Pancreas (tissue), 10 donors: ENCODE data around the gene FBXO15. TPM values are rescaled to one million over a fixed set of nuclear protein-coding genes. Genes with fewer than 3 reads are reported as not detected.

Source experiments
- ATAC-seq, 4 donors: fragments of 200-7000 bp; cut with Tn5 transposase; one replicate each; pipeline versions ENCODE4 v1.8.0 to v1.9.1; 2020; ENCODE audit warnings: mild to moderate bottlenecking in 4 of 4, moderate library complexity in 4 of 4
- DNase-seq, 6 donors: peaks; one replicate each; pipeline ENCODE4 v3.0.0-alpha.2; 2020
- FAIRE-seq: peaks from 2 replicates; lab custom pipeline; 2012; peaks lifted over from hg19 to GRCh38; lab: Jason Lieb, UNC
- H3K27ac ChIP-seq, 4 donors: fragments of 200-600 bp; sonication (generic); 1 replicate in 3 of 4; 2 replicates in 1 of 4; pipeline versions ENCODE4 v1.5.0 to v1.8.0; 2020
- H3K27me3 ChIP-seq, 4 donors: fragments of 200-600 bp; one replicate each; pipeline ENCODE4 v1.8.0; 2021
- H3K36me3 ChIP-seq, 3 donors: fragments of 200-600 bp; sonication (generic) in 1 of 3; one replicate each; pipeline versions ENCODE4 v1.5.0 to v1.8.0; 2020 to 2021
- H3K4me1 ChIP-seq, 3 donors: fragments of 200-600 bp; one replicate each; pipeline ENCODE4 v1.8.0; 2021
- H3K4me3 ChIP-seq, 4 donors: fragments of 200-600 bp; sonication (generic) in 2 of 4; one replicate each; pipeline versions ENCODE4 v1.5.0 to v1.8.0; 2020 to 2021
- H3K9me3 ChIP-seq, 4 donors: fragments of 200-600 bp; one replicate each; pipeline ENCODE4 v1.8.0; 2021
- CTCF ChIP-seq, 4 donors: fragments of 200-600 bp; sonication (generic) in 3 of 4; IDR thresholded peaks; one replicate each; pipeline versions ENCODE4 v1.5.0 to v1.8.0; 2021; ENCODE audit warnings: antibody characterized with exemption in 4 of 4
- WGBS, 2 donors: extraction: QIAGEN DNeasy Blood & Tissue Kit; methylation state at CpG; one replicate each; pipeline ENCODE4 v1.1.7; 2013; 5-methylcytosine and 5-hydroxymethylcytosine counted together
- intact Hi-C, 3 donors: fragments of 100-400 bp; cut with DNase I; formaldehyde crosslinking; loops; one replicate each; pipeline versions ENCODE4 v1.11.1 to v1.14.2; 2022
- polyA plus RNA-seq, 2 donors: library from polyadenylated mRNA; stranded (reverse); fragments of 200-250 nt; gene quantifications; one replicate each; pipeline ENCODE4 v1.2.3, GENCODE V29; 2013
- total RNA-seq, 6 donors: library from RNA; stranded (reverse); fragmentation: NEBNext Ultra II Directional in 4 of 6; extraction: Animal tissue kit (Norgen Biotek cat#: 25700) in 4 of 6; gene quantifications; one replicate each; pipeline versions ENCODE4 v1.2.1 to v1.2.4, GENCODE V29; 2021 to 2023
- donor health status: healthy with polysubstance abuse.
- donor health status: DM: no; HTN: no; CAD: no; lungs with moderate emphysema.
- donor health status: DM: no; HTN: no; CAD: no.
- donor health status: control.
- donor health status: control.
- donor health status: Bipolar disorder and iron deficiency.
- donor health status: DM: yes; HTN: yes; CAD: no.
- donor health status: DM: no; HTN: no; CAD: no.
- donor health status: DM: no; HTN: no; CAD: no.
- donor health status: DM: yes; HTN: yes; CAD: no.

FBXO15 gene
- total and polyA plus RNA-seq, 8 donors = 0.37 to 7.1 (median 0.89) TPM

GRCh38 chr18:74060579-74060978 lies 87.1 kb downstream of the FBXO15 start:
- Histone ChIP-seq H3K27me3 (no peaks in the 10 kb centered on the region), H3K4me1 (peaks cover 0 to 5% (median 0%) of the 10 kb centered on the region in 3 donors), H3K36me3 (no peaks in the 10 kb centered on the region), H3K27ac (no peak overlapping the region), H3K4me3 (no peak overlapping the region), H3K9me3 (no peaks in the 10 kb centered on the region)
- no peak for TF ChIP-seq CTCF (IDR thresholded peaks at IDR 0.05)
- DNase-seq (no peak), FAIRE-seq (no peak), ATAC-seq (no peak)
- WGBS, 2 donors = 70 to 83% methylated on average over 3 of the region's 3 CpGs
- intact Hi-C loops = no loop called here

- no peak for FAIRE-seq
- intact Hi-C loops = no loop called here
- no peak for DNase-seq
- Histone ChIP-seq H3K36me3 (no peaks in the 10 kb centered on the region), H3K4me1 (peaks cover 0 to 10% (median 0%) of the 10 kb centered on the region in 3 donors), H3K27me3 (no peaks in the 10 kb centered on the region), H3K9me3 (no peaks in the 10 kb centered on the region), H3K27ac (no peak overlapping the region), H3K4me3 (no peak overlapping the region)
- 53 to 65% methylated on average over 4 of the region's 4 CpGs for WGBS, 2 donors
- ATAC-seq = no peak
- no peak for TF ChIP-seq CTCF (IDR thresholded peaks at IDR 0.05)
These were observed 96.8 kb downstream of the FBXO15 start for GRCh38 chr18:74050807-74051206.

- Histone ChIP-seq H3K36me3 (no peaks in the 10 kb centered on the region), H3K27me3 (no peaks in the 10 kb centered on the region), H3K9me3 (no peaks in the 10 kb centered on the region), H3K27ac (no peak overlapping the region), H3K4me3 (no peak overlapping the region), H3K4me1 (no peaks in the 10 kb centered on the region)
- intact Hi-C loops = no loop called here
- ATAC-seq (peak; percentile 85 to 96 (median 94)), FAIRE-seq (no peak), DNase-seq (peak; percentile 37 to 87 (median 66))
- TF ChIP-seq CTCF (IDR thresholded peaks at IDR 0.05) = peak; percentile 45 to 60 (median 55)
- WGBS, 2 donors = 48 to 52% methylated on average over 20 of the region's 20 CpGs
These were observed 106.9 kb downstream of the FBXO15 start for GRCh38 chr18:74040459-74041332.

GRCh38 chr18:74040008-74040407 lies 107.6 kb downstream of the FBXO15 start:
- 86 to 87% methylated on average over 4 of the region's 4 CpGs for WGBS, 2 donors
- no peak for TF ChIP-seq CTCF (IDR thresholded peaks at IDR 0.05)
- intact Hi-C loops = no loop called here
- ATAC-seq = no peak
- no peaks in the 10 kb centered on the region for H3K4me1 ChIP-seq
- no peak for FAIRE-seq
- no peaks in the 10 kb centered on the region for H3K27me3 ChIP-seq
- H3K27ac ChIP-seq = no peak overlapping the region
- H3K36me3 ChIP-seq = no peaks in the 10 kb centered on the region
- no peak overlapping the region for H3K4me3 ChIP-seq
- no peaks in the 10 kb centered on the region for H3K9me3 ChIP-seq
- no peak for DNase-seq

- Histone ChIP-seq H3K36me3 (no peaks in the 10 kb centered on the region), H3K27me3 (no peaks in the 10 kb centered on the region), H3K4me3 (no peak overlapping the region), H3K27ac (no peak overlapping the region), H3K9me3 (no peaks in the 10 kb centered on the region), H3K4me1 (no peaks in the 10 kb centered on the region)
- ATAC-seq (no peak), DNase-seq (no peak), FAIRE-seq (no peak)
- intact Hi-C loops = no loop called here
- TF ChIP-seq CTCF (IDR thresholded peaks at IDR 0.05) = no peak
These were observed 118.5 kb downstream of the FBXO15 start for GRCh38 chr18:74029161-74029560.
